NCI-H69 (cell line): ENCODE data around the gene KSR1.

Source experiments
- DNase-seq: peaks from one replicate; lab custom pipeline; 2025; lab: John Stamatoyannopoulos, UW

Gene KSR1

GRCh38 chr17:27569884-27570577 is 113.8 kb downstream of the KSR1 start:
- no peak for DNase-seq

- DNase-seq, result peak; percentile 12
Observed at GRCh38 chr17:27570578-27570914, 114.3 kb downstream of the KSR1 start.

- no peak for DNase-seq
Observed at GRCh38 chr17:27571563-27572352, 115.5 kb downstream of the KSR1 start.

- DNase-seq, result no peak
Observed at GRCh38 chr17:27572665-27573064, 116.4 kb downstream of the KSR1 start.

GRCh38 chr17:27573548-27573947 is 117.3 kb downstream of the KSR1 start:
- DNase-seq, result no peak

GRCh38 chr17:27573971-27574525 is 117.8 kb downstream of the KSR1 start:
- no peak for DNase-seq

- no peak for DNase-seq
Observed at GRCh38 chr17:27575096-27575911, 119.1 kb downstream of the KSR1 start.

GRCh38 chr17:27575912-27576252 is 119.6 kb downstream of the KSR1 start:
- DNase-seq, result no peak

GRCh38 chr17:27576477-27577083 is 120.3 kb downstream of the KSR1 start:
- no peak for DNase-seq

- no peak for DNase-seq
Observed at GRCh38 chr17:27577121-27577761, 121.0 kb downstream of the KSR1 start.

GRCh38 chr17:27577884-27578717 is 121.9 kb downstream of the KSR1 start:
- DNase-seq, result no peak

GRCh38 chr17:27578718-27579085 is 122.5 kb downstream of the KSR1 start:
- no peak for DNase-seq

GRCh38 chr17:27579304-27579703 is 123.1 kb downstream of the KSR1 start:
- DNase-seq, result no peak

- no peak for DNase-seq
Observed at GRCh38 chr17:27579897-27580321, 123.7 kb downstream of the KSR1 start.

GRCh38 chr17:27581016-27581415 is 124.8 kb downstream of the KSR1 start:
- DNase-seq, result no peak

GRCh38 chr17:27582696-27583095 is 126.4 kb downstream of the KSR1 start:
- no peak for DNase-seq

GRCh38 chr17:27585153-27585681 is 129.0 kb downstream of the KSR1 start:
- no peak for DNase-seq

GRCh38 chr17:27585792-27586191 is 129.5 kb downstream of the KSR1 start:
- DNase-seq, result no peak

- no peak for DNase-seq
Observed at GRCh38 chr17:27586203-27586721, 130.0 kb downstream of the KSR1 start.

- DNase-seq, result no peak
Observed at GRCh38 chr17:27588354-27588753, 132.1 kb downstream of the KSR1 start.
